GM12801 (cell line): ENCODE measurements around the gene TGIF1.

Experiments
- TF ChIP-seq, protein P1 (sequence below): IDR thresholded peaks from one replicate; pipeline ENCODE4 v1.5.1; 2011; ENCODE audit warnings: control low read depth; ENCODE audit not compliant: insufficient read length; ENCODE audit errors: extremely low read depth

The TGIF1 gene

DNA sequence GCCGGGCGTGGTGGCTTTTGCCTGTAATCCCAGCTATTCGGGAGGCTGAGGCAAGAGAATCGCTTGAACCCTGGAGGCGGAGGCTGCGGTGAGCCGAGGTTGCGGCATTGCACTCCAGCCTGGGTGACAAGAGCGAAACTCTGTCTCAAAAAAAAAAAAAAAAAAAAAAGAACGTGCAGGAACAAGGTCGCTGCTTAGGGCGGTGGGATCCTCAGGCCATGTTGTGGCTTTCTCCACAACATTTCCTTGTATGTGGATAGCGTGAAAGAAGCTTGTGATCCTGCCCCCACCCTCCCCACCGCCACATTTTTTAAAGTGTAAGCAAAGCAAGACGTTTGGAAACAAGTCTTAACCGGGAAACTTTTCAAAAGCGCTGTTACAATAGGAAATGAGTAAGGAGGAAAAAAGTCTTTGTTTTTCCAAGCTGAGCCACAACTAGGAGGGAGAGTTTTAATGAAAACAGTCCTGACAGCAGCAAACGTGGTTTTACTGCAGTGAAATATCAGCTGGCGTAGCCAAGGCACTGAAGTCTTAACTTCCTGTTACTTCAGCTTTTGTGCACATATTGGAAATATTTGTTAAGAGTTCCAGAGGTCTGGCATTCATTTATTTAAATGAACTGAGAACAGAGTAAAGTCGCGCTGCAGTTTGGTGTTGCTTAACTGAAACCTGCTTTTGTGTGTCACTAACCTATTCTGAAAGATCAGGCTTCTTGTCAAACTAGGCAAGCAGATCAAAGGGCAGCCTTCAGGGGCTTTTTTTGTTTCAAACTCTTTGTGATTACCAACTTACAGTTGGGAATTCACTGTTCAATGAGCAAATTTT, 3.8 kb downstream of the TGIF1 start:
- TF ChIP-seq, protein P1, sequence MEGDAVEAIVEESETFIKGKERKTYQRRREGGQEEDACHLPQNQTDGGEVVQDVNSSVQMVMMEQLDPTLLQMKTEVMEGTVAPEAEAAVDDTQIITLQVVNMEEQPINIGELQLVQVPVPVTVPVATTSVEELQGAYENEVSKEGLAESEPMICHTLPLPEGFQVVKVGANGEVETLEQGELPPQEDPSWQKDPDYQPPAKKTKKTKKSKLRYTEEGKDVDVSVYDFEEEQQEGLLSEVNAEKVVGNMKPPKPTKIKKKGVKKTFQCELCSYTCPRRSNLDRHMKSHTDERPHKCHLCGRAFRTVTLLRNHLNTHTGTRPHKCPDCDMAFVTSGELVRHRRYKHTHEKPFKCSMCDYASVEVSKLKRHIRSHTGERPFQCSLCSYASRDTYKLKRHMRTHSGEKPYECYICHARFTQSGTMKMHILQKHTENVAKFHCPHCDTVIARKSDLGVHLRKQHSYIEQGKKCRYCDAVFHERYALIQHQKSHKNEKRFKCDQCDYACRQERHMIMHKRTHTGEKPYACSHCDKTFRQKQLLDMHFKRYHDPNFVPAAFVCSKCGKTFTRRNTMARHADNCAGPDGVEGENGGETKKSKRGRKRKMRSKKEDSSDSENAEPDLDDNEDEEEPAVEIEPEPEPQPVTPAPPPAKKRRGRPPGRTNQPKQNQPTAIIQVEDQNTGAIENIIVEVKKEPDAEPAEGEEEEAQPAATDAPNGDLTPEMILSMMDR = no peak

DNA sequence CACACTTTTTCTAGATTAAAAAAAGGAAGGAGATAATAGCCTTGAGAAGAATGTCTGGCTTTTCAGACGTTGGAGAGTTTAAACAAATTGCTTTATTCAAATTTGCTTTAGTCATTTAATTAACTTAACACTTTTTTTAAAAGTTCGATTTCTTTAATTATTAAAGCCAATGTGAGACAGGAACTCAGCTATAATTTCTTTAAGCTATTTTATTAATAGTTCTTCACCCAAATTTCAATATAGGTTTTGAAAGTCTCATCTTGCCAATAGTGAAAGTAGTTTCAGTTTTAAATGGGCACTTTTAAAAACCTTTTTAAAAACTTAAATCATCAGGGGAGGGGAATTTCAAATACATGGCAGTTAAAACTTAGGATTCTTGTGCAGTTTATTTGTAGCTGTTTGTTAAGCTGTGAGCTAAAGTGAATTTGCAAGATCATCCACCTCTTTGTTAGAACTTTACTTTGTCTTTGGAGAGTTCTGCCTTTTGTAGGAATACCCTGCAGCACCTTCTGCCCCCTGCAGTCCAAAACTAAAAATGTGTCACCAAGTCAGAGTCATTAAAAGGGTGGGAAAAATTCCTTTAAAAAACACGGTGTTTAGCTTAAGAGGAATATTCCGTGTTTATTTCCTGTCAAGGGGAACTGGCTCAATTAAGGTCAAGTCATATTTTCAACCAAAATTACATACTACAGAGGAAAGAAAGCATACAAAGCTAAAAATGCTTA, 4.6 kb downstream of the TGIF1 start:
- TF ChIP-seq, protein P1 = no peak

DNA sequence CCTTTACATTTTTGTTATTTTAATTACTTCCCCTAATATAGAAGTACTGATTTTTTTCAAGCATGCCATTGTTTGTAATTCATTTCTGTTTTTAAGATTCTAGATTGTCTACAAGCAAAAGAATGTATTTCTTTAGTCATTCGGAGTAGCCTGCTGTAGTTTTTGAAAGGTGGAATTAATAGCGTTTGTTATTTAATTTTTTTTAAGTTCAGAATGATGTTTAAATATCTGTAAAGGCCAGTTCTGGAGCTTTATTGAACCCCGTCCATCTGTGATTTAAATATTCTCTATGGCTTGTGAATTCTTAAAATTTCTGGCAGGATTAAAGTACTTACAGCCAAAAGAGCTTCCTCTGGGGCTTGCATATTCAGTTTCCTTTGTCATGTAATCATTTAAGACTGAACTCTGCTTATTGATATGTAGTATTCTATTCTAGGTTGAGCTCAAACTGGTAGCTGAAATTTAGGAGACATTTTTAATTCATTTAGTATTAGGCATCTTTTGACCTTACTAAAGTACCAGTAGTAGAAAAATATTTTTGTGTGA, 5.2 kb downstream of the TGIF1 start:
- TF ChIP-seq, protein P1 = no peak

DNA sequence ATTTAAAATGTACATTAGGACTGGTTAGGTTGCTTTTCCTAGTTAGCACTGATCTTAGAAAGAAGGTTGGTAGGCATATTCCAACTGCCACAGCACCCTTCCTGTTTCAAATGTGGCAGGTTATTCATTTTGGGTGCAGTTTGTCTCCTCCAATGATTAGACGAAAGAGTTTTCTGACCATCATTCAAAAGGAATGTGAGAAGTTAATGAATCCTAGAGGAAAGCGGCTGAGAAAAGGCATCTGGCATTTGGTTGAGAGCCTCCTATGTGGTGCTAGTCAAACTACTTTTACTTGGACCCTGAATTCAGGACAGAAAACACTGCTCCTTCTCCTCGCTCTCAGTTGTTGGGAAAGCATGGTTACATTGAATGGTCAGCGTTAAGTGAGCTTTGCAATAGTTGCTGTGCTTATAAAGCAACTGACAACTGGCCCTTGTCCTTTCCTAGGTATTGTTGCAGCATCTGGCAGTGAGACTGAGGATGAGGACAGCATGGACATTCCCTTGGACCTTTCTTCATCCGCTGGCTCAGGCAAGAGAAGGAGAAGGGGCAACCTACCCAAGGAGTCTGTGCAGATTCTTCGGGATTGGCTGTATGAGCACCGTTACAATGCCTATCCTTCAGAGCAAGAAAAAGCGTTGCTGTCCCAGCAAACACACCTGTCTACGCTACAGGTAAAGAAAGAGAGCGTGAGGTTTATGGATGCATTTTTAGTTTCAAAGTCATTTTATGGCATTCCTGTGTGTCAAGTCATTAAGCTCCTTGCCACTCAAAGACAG, 6.1 kb downstream of the TGIF1 start:
- TF ChIP-seq, protein P1 = no peak

DNA sequence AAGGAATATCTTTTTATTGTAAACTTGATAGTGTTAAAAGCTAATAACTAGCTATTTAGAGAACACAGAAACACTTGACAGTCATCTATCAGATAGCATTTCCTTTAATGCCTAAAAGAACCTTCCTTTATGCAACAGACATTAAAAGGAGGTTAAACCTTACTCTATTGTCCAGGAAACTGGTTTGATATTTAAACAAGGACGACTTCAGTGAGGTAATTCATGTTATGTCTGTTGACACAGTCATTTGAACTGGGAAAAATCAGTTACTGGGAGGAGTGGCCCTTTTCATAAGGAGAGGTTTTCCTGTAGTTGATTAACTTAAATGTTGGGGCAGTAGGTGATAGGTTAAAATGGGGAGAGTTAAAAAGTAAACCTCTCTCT, 6.7 kb downstream of the TGIF1 start:
- TF ChIP-seq, protein P1 = no peak

DNA sequence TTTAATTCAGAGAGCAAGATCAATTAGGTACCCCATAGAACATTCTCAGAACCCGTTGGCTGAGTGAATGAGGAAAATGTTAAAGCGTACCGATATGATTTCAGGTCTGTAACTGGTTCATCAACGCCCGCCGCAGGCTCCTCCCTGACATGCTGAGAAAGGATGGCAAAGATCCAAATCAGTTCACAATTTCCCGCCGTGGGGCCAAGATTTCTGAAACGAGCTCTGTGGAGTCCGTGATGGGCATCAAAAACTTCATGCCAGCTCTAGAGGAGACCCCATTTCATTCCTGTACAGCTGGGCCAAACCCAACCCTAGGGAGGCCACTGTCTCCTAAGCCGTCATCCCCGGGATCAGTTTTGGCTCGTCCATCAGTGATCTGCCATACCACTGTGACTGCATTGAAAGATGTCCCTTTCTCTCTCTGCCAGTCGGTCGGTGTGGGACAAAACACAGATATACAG, 7.3 kb downstream of the TGIF1 start:
- TF ChIP-seq, protein P1 = no peak

DNA sequence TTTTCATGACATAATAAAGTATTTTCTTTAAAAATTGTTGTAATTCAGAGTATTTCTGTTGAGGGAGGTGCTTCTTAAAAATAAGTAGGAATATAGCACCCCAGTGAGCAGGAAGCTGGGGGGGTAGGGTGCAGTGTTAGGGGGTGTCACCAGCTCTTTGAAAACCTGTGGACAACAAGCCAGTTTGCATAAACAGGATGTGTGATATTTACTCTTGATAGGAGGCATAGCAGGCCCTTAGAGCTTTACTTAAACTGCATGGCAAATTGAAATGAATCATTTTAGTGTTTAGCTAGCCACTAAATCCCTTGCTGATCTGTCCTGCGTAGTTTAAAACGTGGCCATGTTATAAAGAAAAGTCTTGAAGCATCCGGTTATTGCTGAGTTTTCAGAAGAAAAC, 8.4 kb downstream of the TGIF1 start:
- TF ChIP-seq, protein P1 = no peak
